NCI-H2171 treated with DMSO at 0.1 percent for 48 hours (cell line): ENCODE results near the gene GPNMB.
"Not testable (repeated sequence)": the region's sequence is repeated elsewhere in the genome, so short reads cannot be mapped to it uniquely, and the experiment has no call there.

ENCODE experiments used
- DNase-seq: peaks from one replicate; lab custom pipeline; 2025; lab: John Stamatoyannopoulos, UW

GPNMB gene

GRCh38 chr7:23306936-23307521 lies 60.5 kb downstream of the GPNMB start:
- no peak for DNase-seq

- no peak for DNase-seq
Observed at GRCh38 chr7:23308754-23309153, 62.2 kb downstream of the GPNMB start.

- DNase-seq, result not testable (repeated sequence)
Observed at GRCh38 chr7:23312141-23312540, 65.6 kb downstream of the GPNMB start.

GRCh38 chr7:23315366-23315765 lies 68.8 kb downstream of the GPNMB start:
- no peak for DNase-seq
